Measurements from ENCODE around the gene MDP1.

The MDP1 gene

GRCh38 chr14:24179294-24179960 lies 36.4 kb downstream of the MDP1 start:
- Histone ChIP-seq H3K9ac (ENCODE audit: low read length) (no peak overlapping the region), H3K36me3 (ENCODE audit: control insufficient read depth, insufficient read depth, low read length) (peaks cover 4% of the 10 kb centered on the region), H3K9me3 (ENCODE audit: control insufficient read depth, low read length) (no peaks in the 10 kb centered on the region), H3K4me3 (ENCODE audit: low read length) (no peak overlapping the region), H3K27me3 (ENCODE audit: control insufficient read depth, insufficient read depth, low read length) (no peaks in the 10 kb centered on the region), H3K4me1 (ENCODE audit: control insufficient read depth, insufficient read depth, low read length) (no peaks in the 10 kb centered on the region)

DNA sequence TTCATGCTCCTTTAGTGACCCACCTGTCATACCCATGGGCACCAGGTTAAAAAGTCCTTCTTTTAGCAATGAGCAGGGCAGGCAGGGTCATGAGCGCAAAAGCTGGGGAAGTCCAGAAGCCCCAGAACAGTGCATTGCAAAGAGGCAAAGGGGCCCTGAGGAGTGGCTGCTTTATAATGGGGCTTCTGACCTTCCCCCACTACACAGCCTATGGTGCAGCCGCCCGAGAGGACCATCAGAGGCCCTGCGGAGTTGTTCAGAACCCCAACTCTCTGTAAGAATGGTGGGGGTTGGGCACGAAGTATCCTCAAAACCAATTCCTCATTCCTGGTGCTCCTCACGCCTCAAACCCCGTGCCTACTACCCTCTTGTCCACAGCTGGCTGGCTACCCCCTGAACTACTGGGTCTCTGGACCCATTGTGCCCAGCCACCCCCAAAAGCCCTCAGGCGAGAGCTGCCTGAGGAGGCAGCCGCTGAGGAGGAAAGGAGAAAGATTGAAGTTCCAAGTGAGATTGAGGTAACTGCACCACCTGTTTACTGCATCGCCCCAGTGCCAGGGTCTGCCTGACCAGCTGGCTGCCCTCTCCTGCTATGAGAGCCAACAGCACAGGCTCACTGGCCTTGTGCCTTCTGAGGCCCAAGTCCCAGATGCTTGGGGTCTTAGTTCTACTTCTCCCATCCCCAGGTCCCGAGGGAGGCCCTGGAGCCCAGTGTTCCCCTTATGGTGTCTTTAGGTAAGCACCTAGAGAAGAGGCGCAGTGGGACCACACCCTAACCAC lies 37.3 kb downstream of the MDP1 start:
- no peaks in the 10 kb centered on the region for H3K27me3 ChIP-seq (ENCODE audit: control insufficient read depth, insufficient read depth, low read length)
- no peaks in the 10 kb centered on the region for H3K9me3 ChIP-seq (ENCODE audit: control insufficient read depth, low read length)
- H3K4me1 ChIP-seq (ENCODE audit: control insufficient read depth, insufficient read depth, low read length): no peaks in the 10 kb centered on the region
- H3K4me3 ChIP-seq (ENCODE audit: low read length): no peak overlapping the region
- peaks cover 4% of the 10 kb centered on the region for H3K36me3 ChIP-seq (ENCODE audit: control insufficient read depth, insufficient read depth, low read length)
- H3K9ac ChIP-seq (ENCODE audit: low read length): no peak overlapping the region

GRCh38 chr14:24177891-24178290 lies 38.0 kb downstream of the MDP1 start:
- H3K9ac ChIP-seq (ENCODE audit: low read length): no peak overlapping the region
- peaks cover 4% of the 10 kb centered on the region for H3K36me3 ChIP-seq (ENCODE audit: control insufficient read depth, insufficient read depth, low read length)
- H3K9me3 ChIP-seq (ENCODE audit: control insufficient read depth, low read length): no peaks in the 10 kb centered on the region
- H3K4me1 ChIP-seq (ENCODE audit: control insufficient read depth, insufficient read depth, low read length): no peaks in the 10 kb centered on the region
- H3K27me3 ChIP-seq (ENCODE audit: control insufficient read depth, insufficient read depth, low read length): no peaks in the 10 kb centered on the region
- no peak overlapping the region for H3K4me3 ChIP-seq (ENCODE audit: low read length)

DNA sequence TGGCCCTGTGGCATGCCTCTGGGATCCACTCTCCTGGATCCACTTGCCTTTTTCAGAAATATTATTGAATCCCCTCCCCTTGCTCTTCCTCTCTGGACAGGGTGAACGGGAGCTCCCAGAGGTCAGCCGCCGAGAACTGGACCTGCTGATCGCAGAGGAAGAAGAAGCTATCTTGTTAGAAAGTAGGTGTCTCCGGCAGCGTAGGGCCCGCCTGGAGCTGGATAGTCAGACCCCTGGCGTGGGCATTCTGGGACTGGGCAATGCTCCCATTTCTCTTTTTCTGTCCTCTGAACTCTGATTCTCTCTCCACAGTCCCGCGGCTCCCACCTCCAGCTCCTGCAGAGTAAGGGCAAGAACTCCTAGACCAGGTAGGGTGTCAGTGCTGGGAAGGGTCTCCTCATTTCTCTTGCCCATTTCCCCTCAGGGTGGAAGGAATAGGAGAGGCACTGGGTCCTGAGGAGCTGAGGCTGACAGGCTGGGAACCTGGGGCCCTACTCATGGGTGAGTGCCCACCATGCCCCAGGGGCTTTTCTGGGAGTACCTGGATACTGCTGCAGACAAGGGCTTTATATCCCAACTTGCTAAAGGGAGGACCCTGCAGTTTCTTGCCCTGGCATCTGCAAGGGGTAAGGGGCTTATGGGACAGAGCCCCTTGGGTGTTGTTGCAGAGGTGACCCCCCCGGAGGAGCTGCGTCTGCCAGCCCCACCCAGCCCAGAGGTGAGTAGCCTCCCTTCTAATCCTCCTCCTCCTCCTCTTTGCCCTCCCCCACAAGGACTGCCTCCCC lies 38.6 kb downstream of the MDP1 start:
- peaks cover 4% of the 10 kb centered on the region for H3K36me3 ChIP-seq (ENCODE audit: control insufficient read depth, insufficient read depth, low read length)

GRCh38 chr14:24176599-24176998 lies 39.3 kb downstream of the MDP1 start:
- H3K4me3 ChIP-seq (ENCODE audit: low read length): no peak overlapping the region
- no peaks in the 10 kb centered on the region for H3K9me3 ChIP-seq (ENCODE audit: control insufficient read depth, low read length)
- peaks cover 4% of the 10 kb centered on the region for H3K36me3 ChIP-seq (ENCODE audit: control insufficient read depth, insufficient read depth, low read length)
- H3K9ac ChIP-seq (ENCODE audit: low read length): no peak overlapping the region
- H3K4me1 ChIP-seq (ENCODE audit: control insufficient read depth, insufficient read depth, low read length): no peaks in the 10 kb centered on the region
- H3K27me3 ChIP-seq (ENCODE audit: control insufficient read depth, insufficient read depth, low read length): no peaks in the 10 kb centered on the region

More for the DNA sequence above, 38.6 kb downstream of the MDP1 start:
- Histone ChIP-seq H3K9me3 (ENCODE audit: control insufficient read depth, low read length) (no peaks in the 10 kb centered on the region), H3K9ac (ENCODE audit: low read length) (no peak overlapping the region), H3K4me3 (ENCODE audit: low read length) (no peak overlapping the region), H3K4me1 (ENCODE audit: control insufficient read depth, insufficient read depth, low read length) (no peaks in the 10 kb centered on the region), H3K27me3 (ENCODE audit: control insufficient read depth, insufficient read depth, low read length) (no peaks in the 10 kb centered on the region)

DNA sequence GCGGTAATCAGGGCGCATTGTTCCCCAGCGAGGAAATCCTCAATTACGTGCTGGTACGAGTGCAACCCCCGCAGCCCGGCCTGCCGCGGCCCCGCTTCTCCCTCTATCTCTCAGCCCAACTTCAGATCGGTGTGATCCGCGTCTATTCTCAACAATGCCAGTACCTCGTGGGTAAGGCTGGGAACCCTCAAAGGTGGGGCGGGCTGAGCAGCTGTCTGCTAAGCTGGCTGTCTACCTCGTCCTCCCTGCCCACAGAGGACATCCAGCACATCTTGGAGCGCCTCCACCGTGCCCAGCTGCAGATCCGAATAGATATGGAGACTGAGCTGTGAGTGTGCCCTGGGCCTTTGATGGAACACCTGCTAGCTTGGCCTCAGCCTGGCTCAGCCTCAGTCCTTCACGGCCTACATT lies 43.0 kb downstream of the MDP1 start:
- no peaks in the 10 kb centered on the region for H3K4me1 ChIP-seq (ENCODE audit: control insufficient read depth, insufficient read depth, low read length)
- H3K27me3 ChIP-seq (ENCODE audit: control insufficient read depth, insufficient read depth, low read length): no peaks in the 10 kb centered on the region
- no peaks in the 10 kb centered on the region for H3K9me3 ChIP-seq (ENCODE audit: control insufficient read depth, low read length)
- no peak overlapping the region for H3K9ac ChIP-seq (ENCODE audit: low read length)
- H3K36me3 ChIP-seq (ENCODE audit: control insufficient read depth, insufficient read depth, low read length): no peaks in the 10 kb centered on the region
- no peak overlapping the region for H3K4me3 ChIP-seq (ENCODE audit: low read length)

- Histone ChIP-seq H3K9ac (ENCODE audit: low read length) (no peak overlapping the region), H3K36me3 (ENCODE audit: control insufficient read depth, insufficient read depth, low read length) (no peaks in the 10 kb centered on the region), H3K27me3 (ENCODE audit: control insufficient read depth, insufficient read depth, low read length) (no peaks in the 10 kb centered on the region), H3K4me3 (ENCODE audit: low read length) (no peak overlapping the region), H3K4me1 (ENCODE audit: control insufficient read depth, insufficient read depth, low read length) (no peaks in the 10 kb centered on the region), H3K9me3 (ENCODE audit: control insufficient read depth, low read length) (no peaks in the 10 kb centered on the region)
Measured at GRCh38 chr14:24172261-24172860, 43.5 kb downstream of the MDP1 start.

- Histone ChIP-seq H3K9me3 (ENCODE audit: control insufficient read depth, low read length) (no peaks in the 10 kb centered on the region), H3K4me3 (ENCODE audit: low read length) (no peak within 1 kb of the TSS), H3K4me1 (ENCODE audit: control insufficient read depth, insufficient read depth, low read length) (no peaks in the 10 kb centered on the region), H3K27me3 (ENCODE audit: control insufficient read depth, insufficient read depth, low read length) (no peaks in the 10 kb centered on the region), H3K36me3 (ENCODE audit: control insufficient read depth, insufficient read depth, low read length) (peaks cover 3% of the 10 kb centered on the region), H3K9ac (ENCODE audit: low read length) (no peak within 1 kb of the TSS)
Measured at GRCh38 chr14:24171422-24172260, 44.2 kb downstream of the MDP1 start, which contains the start of gene REC8. Gene REC8 (plus strand): TSS chr14:24172080. CDS start chr14:24172553, 473 bp downstream.

DNA sequence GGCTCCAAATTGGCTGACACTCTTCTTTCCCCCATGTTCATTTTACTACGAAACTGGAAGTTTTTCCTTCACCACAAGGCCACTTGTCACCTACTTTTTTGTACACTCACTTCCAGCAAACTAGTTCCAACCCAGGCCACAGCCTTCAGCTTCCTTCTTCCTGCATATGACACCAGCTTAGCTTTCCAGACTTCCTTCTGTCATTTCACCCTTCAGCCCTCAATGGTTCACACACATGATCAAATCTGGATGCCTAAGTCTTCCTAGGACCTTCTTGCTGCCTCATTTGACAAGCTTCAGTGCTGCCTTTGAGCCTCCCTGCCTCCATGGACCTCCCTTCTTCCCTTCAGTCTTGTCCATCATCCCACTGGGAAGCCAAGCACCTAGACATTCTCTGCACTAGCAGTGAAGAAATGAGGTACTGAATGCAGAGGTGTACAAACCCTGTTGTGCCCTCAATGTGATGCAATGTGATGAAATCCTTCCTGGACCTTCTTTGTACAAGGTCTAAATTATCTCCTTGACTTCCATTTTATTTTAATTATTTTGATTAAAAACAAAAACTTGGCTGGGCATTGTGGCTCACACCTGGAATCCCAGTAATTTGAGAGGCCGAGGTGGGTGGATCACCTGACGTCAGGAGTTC lies 48.3 kb downstream of the MDP1 start:
- H3K27me3 ChIP-seq (ENCODE audit: control insufficient read depth, insufficient read depth, low read length): no peaks in the 10 kb centered on the region
- H3K9ac ChIP-seq (ENCODE audit: low read length): no peak overlapping the region
- peaks cover 9% of the 10 kb centered on the region for H3K4me1 ChIP-seq (ENCODE audit: control insufficient read depth, insufficient read depth, low read length)
- H3K9me3 ChIP-seq (ENCODE audit: control insufficient read depth, low read length): no peaks in the 10 kb centered on the region
- H3K36me3 ChIP-seq (ENCODE audit: control insufficient read depth, insufficient read depth, low read length): peaks cover 38% of the 10 kb centered on the region
- H3K4me3 ChIP-seq (ENCODE audit: low read length): no peak overlapping the region

GRCh38 chr14:24165785-24166184 lies 50.1 kb downstream of the MDP1 start:
- Histone ChIP-seq H3K27me3 (ENCODE audit: control insufficient read depth, insufficient read depth, low read length) (no peaks in the 10 kb centered on the region), H3K36me3 (ENCODE audit: control insufficient read depth, insufficient read depth, low read length) (peaks cover 38% of the 10 kb centered on the region), H3K4me1 (ENCODE audit: control insufficient read depth, insufficient read depth, low read length) (peaks cover 21% of the 10 kb centered on the region), H3K9ac (ENCODE audit: low read length) (no peak overlapping the region), H3K9me3 (ENCODE audit: control insufficient read depth, low read length) (no peaks in the 10 kb centered on the region), H3K4me3 (ENCODE audit: low read length) (no peak overlapping the region)

DNA sequence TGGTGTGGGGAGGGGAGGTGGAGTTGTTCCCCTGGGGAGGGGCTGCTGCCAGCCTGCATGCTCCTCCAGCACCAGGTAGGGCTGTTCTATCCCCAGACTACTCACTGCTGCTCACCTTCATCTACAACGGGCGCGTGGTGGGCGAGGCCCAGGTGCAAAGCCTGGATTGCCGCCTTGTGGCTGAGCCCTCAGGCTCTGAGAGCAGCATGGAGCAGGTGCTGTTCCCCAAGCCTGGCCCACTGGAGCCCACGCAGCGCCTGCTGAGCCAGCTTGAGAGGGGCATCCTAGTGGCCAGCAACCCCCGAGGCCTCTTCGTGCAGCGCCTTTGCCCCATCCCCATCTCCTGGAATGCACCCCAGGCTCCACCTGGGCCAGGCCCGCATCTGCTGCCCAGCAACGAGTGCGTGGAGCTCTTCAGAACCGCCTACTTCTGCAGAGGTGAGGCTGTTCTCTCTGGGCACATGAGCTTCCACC lies 51.3 kb downstream of the MDP1 start:
- H3K36me3 ChIP-seq (ENCODE audit: control insufficient read depth, insufficient read depth, low read length): peaks cover 46% of the 10 kb centered on the region
- H3K27me3 ChIP-seq (ENCODE audit: control insufficient read depth, insufficient read depth, low read length): no peaks in the 10 kb centered on the region
- no peak overlapping the region for H3K9ac ChIP-seq (ENCODE audit: low read length)
- H3K4me3 ChIP-seq (ENCODE audit: low read length): no peak overlapping the region
- peaks cover 27% of the 10 kb centered on the region for H3K4me1 ChIP-seq (ENCODE audit: control insufficient read depth, insufficient read depth, low read length)
- H3K9me3 ChIP-seq (ENCODE audit: control insufficient read depth, low read length): no peaks in the 10 kb centered on the region
